HepG2 (cell line): Measurements from ENCODE around the gene MAP3K1. TPM values are rescaled to one million over a fixed set of nuclear protein-coding genes. Genes with fewer than 3 reads are reported as not detected.

ENCODE experiments used
- ATAC-seq: fragments of 200-7000 bp; cut with Tn5 transposase; 3 replicates; pipeline ENCODE4 v1.9.1; 2020; ENCODE audit warnings: mild to moderate bottlenecking, moderate library complexity
- BruUV-seq: library from RNA; stranded (reverse); fragments of 400-500 nt; replicated peaks from 2 replicates; lab custom pipeline; 2021; lab: Mats Ljungman, UMichigan
- CTCF ChIA-PET: fragments of 300-600 bp; formaldehyde crosslinking; extraction: SDS; loops from one replicate; lab custom pipeline; 2021; ENCODE audit warnings: low total read pairs, inconsistent platforms, low intra/inter-chr PET ratio; lab: Yijun Ruan, JAX
- POLR2A ChIA-PET: fragments of 350-600 bp; sonication (Branson Sonifier 250); formaldehyde crosslinking; loops from one replicate; lab custom pipeline; 2020; ENCODE audit warnings: antibody characterized with exemption, inconsistent platforms; lab: Yijun Ruan, JAX
- DNase-seq: peaks from one replicate; pipeline ENCODE4 v3.0.0-alpha.2; 2015; ENCODE audit warnings: low spot score
- FAIRE-seq: peaks from 3 replicates; lab custom pipeline; 2011; peaks lifted over from hg19 to GRCh38; lab: Jason Lieb, UNC
- H2AFZ ChIP-seq: one replicate; pipeline ENCODE4 v1.6.1; 2011; ENCODE audit warnings: low read length, inconsistent platforms
- H3K27ac ChIP-seq: fragments of 300-600 bp; 3 replicates; pipeline ENCODE4 v1.8.0; 2011; ENCODE audit warnings: mixed run types, mild to moderate bottlenecking, mixed read lengths, low read length, inconsistent platforms; ENCODE audit not compliant: insufficient read depth; ENCODE audit errors: extremely low read length
- H3K27me3 ChIP-seq, 2 experiments: fragments of 200-600 bp in 1 of 2; 2 replicates in 1 of 2; 3 replicates in 1 of 2; pipeline versions ENCODE4 v1.6.0 to v1.8.0; 2011; ENCODE audit warnings: low read length in 2 of 2, mild to moderate bottlenecking in 2 of 2, moderate library complexity in 2 of 2, inconsistent platforms in 1 of 2; ENCODE audit not compliant: insufficient read depth in 2 of 2, control insufficient read depth in 1 of 2
- H3K36me3 ChIP-seq, 2 experiments: fragments of 200-600 bp in 1 of 2; replicated peaks in 1 of 2; 2 replicates in 1 of 2; 3 replicates in 1 of 2; pipeline versions ENCODE4 v1.5.1 to v1.8.0; 2011; ENCODE audit warnings: low read length in 2 of 2, inconsistent platforms in 1 of 2; ENCODE audit not compliant: insufficient read depth in 2 of 2, control insufficient read depth in 1 of 2
- H3K4me1 ChIP-seq: 2 replicates; pipeline ENCODE4 v1.5.1; 2012; ENCODE audit warnings: low read length, inconsistent platforms; ENCODE audit not compliant: insufficient read depth
- H3K4me2 ChIP-seq: 2 replicates; pipeline ENCODE4 v1.6.0; 2011; ENCODE audit warnings: low read depth, low read length, inconsistent platforms
- H3K4me3 ChIP-seq, 3 experiments: fragments of 200-600 bp in 1 of 3; sonication (generic), shearing (Covaris generic) in 1 of 3; replicated peaks in 1 of 3; 2 replicates each; pipeline ENCODE4 v1.5.1; 2011 to 2016; ENCODE audit warnings: low read length in 3 of 3, inconsistent platforms in 2 of 3, low read depth in 2 of 3, mild to moderate bottlenecking in 2 of 3, control low read depth in 1 of 3, mixed read lengths in 1 of 3; ENCODE audit not compliant: insufficient read depth in 1 of 3
- H3K79me2 ChIP-seq: one replicate; pipeline ENCODE4 v1.6.1; 2011; ENCODE audit warnings: low read length, inconsistent platforms; ENCODE audit not compliant: insufficient read depth
- H3K9ac ChIP-seq: 2 replicates; pipeline ENCODE4 v1.6.0; 2011; ENCODE audit warnings: mild to moderate bottlenecking, low read depth, low read length, inconsistent platforms; ENCODE audit not compliant: insufficient read depth
- H3K9me3 ChIP-seq: 2 replicates; pipeline ENCODE4 v1.5.1; 2012; ENCODE audit warnings: mild to moderate bottlenecking, low read length
- H4K20me1 ChIP-seq: 2 replicates; pipeline ENCODE4 v1.6.0; 2011; ENCODE audit warnings: inconsistent platforms, mild to moderate bottlenecking, low read length, moderate library complexity; ENCODE audit not compliant: insufficient read depth
- ATF1 ChIP-seq: IDR thresholded peaks from 2 replicates; pipeline ENCODE4 v1.6.1; 2016; ENCODE audit warnings: mild to moderate bottlenecking, control low read depth
- CC2D1A ChIP-seq: sonication (generic); formaldehyde crosslinking; IDR thresholded peaks from 2 replicates; pipeline ENCODE4 v1.8.1; 2023; ENCODE audit warnings: mild to moderate bottlenecking, missing genetic modification reagents
- CEBPZ ChIP-seq: IDR thresholded peaks from 2 replicates; pipeline ENCODE4 v1.6.1; 2012; ENCODE audit warnings: low read length, improper control_type of control experiment
- KLF11 ChIP-seq: IDR thresholded peaks from 2 replicates; pipeline ENCODE4 v1.6.1; 2016; ENCODE audit warnings: missing compliant biosample characterization
- MTF2 ChIP-seq: sonication (generic); formaldehyde crosslinking; IDR thresholded peaks from 2 replicates; pipeline ENCODE4 v1.5.0; 2020; ENCODE audit warnings: missing genetic modification reagents, borderline replicate concordance
- NRL ChIP-seq: sonication (generic); formaldehyde crosslinking; IDR thresholded peaks from 2 replicates; pipeline ENCODE4 v1.5.0; 2020; ENCODE audit warnings: missing genetic modification reagents, mild to moderate bottlenecking, moderate library complexity, borderline replicate concordance
- TRIM24 ChIP-seq: sonication (generic); formaldehyde crosslinking; IDR thresholded peaks from 2 replicates; pipeline ENCODE4 v1.8.0; 2022; ENCODE audit warnings: mild to moderate bottlenecking, missing genetic modification reagents
- ZFY ChIP-seq: sonication (generic); formaldehyde crosslinking; IDR thresholded peaks from 2 replicates; pipeline ENCODE4 v1.4.0; 2020; ENCODE audit warnings: missing genetic modification reagents
- ZNF207 ChIP-seq: fragments of 450-650 bp; IDR thresholded peaks from 2 replicates; pipeline ENCODE4 v1.6.1; 2016; ENCODE audit warnings: antibody characterized with exemption, borderline replicate concordance
- ZNF512 ChIP-seq: sonication (generic); formaldehyde crosslinking; IDR thresholded peaks from 2 replicates; pipeline ENCODE4 v1.4.0; 2020; ENCODE audit warnings: mild to moderate bottlenecking, missing genetic modification reagents
- ZNF530 ChIP-seq: sonication (generic); formaldehyde crosslinking; IDR thresholded peaks from 2 replicates; pipeline ENCODE4 v1.5.0; 2020; ENCODE audit warnings: low read depth, mild to moderate bottlenecking, missing genetic modification reagents
- ZNF746 ChIP-seq: sonication (generic); formaldehyde crosslinking; IDR thresholded peaks from 2 replicates; pipeline ENCODE4 v1.8.0; 2022; ENCODE audit warnings: mild to moderate bottlenecking, missing genetic modification reagents
- ZNF839 ChIP-seq: sonication (generic); formaldehyde crosslinking; IDR thresholded peaks from 2 replicates; pipeline ENCODE4 v1.4.0; 2020; ENCODE audit warnings: missing genetic modification reagents, mild to moderate bottlenecking, borderline replicate concordance
- WGBS: methylation state at CpG from one replicate; pipeline ENCODE4 v1.1.6; 2017; ENCODE audit warnings: low lambda C conversion rate; 5-methylcytosine and 5-hydroxymethylcytosine counted together
- in situ Hi-C: cut with HindIII; loops from 2 replicates; pipeline ENCODE4 v1.10.0; 2017; ENCODE audit warnings: low pct_unique_long_range_greater_than_20kb; ENCODE audit not compliant: extremely low pct_ligation_motif_present
- intact Hi-C: fragments of 100-400 bp; cut with micrococcal nuclease; formaldehyde crosslinking; loops from one replicate; pipeline ENCODE4 v1.10.0; 2022; ENCODE audit not compliant: unreplicated experiment
- polyA plus RNA-seq, 8 experiments: library from polyadenylated mRNA; depleted of rRNA in 3 of 8; stranded (reverse) in 7 of 8; unstranded in 1 of 8; fragments of >200 nt; fragmentation: Illumina TruSeq in 4 of 8; extraction: Trizol in 4 of 8; gene quantifications; 2 replicates each; pipeline versions ENCODE4 v1.2.1 to v1.2.3, GENCODE V29; 2011 to 2016; ENCODE audit warnings: low read depth in 4 of 8, missing spikeins in 1 of 8, mixed read lengths in 1 of 8; ENCODE audit not compliant: insufficient read depth in 1 of 8
- total RNA-seq, 5 experiments: library from RNA; depleted of rRNA; stranded (reverse); fragments of >200 nt; fragmentation: Illumina TruSeq; extraction: Trizol; gene quantifications; 2 replicates each; pipeline ENCODE4 v1.2.3, GENCODE V29; 2016; ENCODE audit warnings: low read depth in 1 of 5

The MAP3K1 gene
- total and polyA plus RNA-seq, 2 of the 13 experiments (the other 11 are each of a cell fraction or from before 2014, with no cell fraction given), result 16.4 to 30.3 TPM

GRCh38 chr5:56850423-56850822 is 35.1 kb downstream of the MAP3K1 start:
- WGBS, result 85% methylated on average over 2 of the region's 2 CpGs
- DNase-seq (no peak), ATAC-seq (no peak), FAIRE-seq (no peak)
- H3K79me2 ChIP-seq, result peaks cover 97% of the 10 kb centered on the region
- no peaks in the 10 kb centered on the region for H3K9me3 ChIP-seq
- in situ Hi-C loops (loop anchor here (25.0 kb wide), 1 partner anchor 863 kb away; the partner anchor contains the start of gene IL6ST), intact Hi-C loops (no loop called here)
- H4K20me1 ChIP-seq, result peaks cover 14% of the 10 kb centered on the region
- H3K27ac ChIP-seq, result no peak overlapping the region
- H3K4me3 ChIP-seq, result no peak overlapping the region
- ChIA-PET CTCF (no interaction called here), POLR2A (no interaction called here)
- no peak overlapping the region for H2AFZ ChIP-seq
- no peak for TF ChIP-seq ZNF207
- TF ChIP-seq MTF2 (CRISPR knock-in tag), result no peak
- TF ChIP-seq CC2D1A, result no peak
- TF ChIP-seq NRL (CRISPR knock-in tag), result no peak
- TF ChIP-seq ZFY (CRISPR knock-in tag), result no peak
- TF ChIP-seq ZNF839 (CRISPR knock-in tag), result no peak
- TF ChIP-seq KLF11, result no peak
- no peak for TF ChIP-seq ZNF746 (CRISPR knock-in tag)
- no peak for TF ChIP-seq ZNF530 (CRISPR knock-in tag)
- no peak for TF ChIP-seq ZNF512 (CRISPR knock-in tag)
- TF ChIP-seq ATF1 (CRISPR knock-in tag), result no peak
- no peak for TF ChIP-seq TRIM24
- no peak for TF ChIP-seq CEBPZ
- no TSS peak for BruUV-seq
- H3K4me2 ChIP-seq, result no peak overlapping the region
- no peaks in the 10 kb centered on the region for H3K27me3 ChIP-seq
- H3K9ac ChIP-seq, result no peak overlapping the region
- H3K4me1 ChIP-seq, result peaks cover 49% of the 10 kb centered on the region
- no peaks in the 10 kb centered on the region for H3K36me3 ChIP-seq
